T-helper 17 cell (primary cell): Measurements from ENCODE around the gene CENPC. TPM values are rescaled to one million over a fixed set of nuclear protein-coding genes. Genes with fewer than 3 reads are reported as not detected.
A peak's percentile ranks its signal among the peaks of the same experiment; 100 is the strongest.
"Not testable (repeated sequence)": the region's sequence is repeated elsewhere in the genome, so short reads cannot be mapped to it uniquely, and the experiment has no call there.

Source experiments
- ATAC-seq: fragments of 150-1000 bp; cut with Tn5 transposase; 2 replicates; pipeline ENCODE4 v1.10.0; 2021; ENCODE audit warnings: mild to moderate bottlenecking, moderate library complexity
- DNase-seq, 3 donors: peaks; one replicate each; pipeline versions ENCODE4 v3.0.0 to v3.0.0-alpha.2; 2020 to 2021
- H3K9me3 ChIP-seq: one replicate; pipeline ENCODE4 v1.7.0; 2013; ENCODE audit warnings: low read length, mild to moderate bottlenecking; ENCODE audit not compliant: control insufficient read depth, poor library complexity, severe bottlenecking
- H3K27ac Mint-ChIP-seq: one replicate; pipeline ENCODE4 v1.8.0; 2022; ENCODE audit warnings: mild to moderate bottlenecking, moderate library complexity, mixed read lengths
- H3K27me3 Mint-ChIP-seq: one replicate; pipeline ENCODE4 v1.8.0; 2022; ENCODE audit warnings: mixed read lengths
- H3K36me3 Mint-ChIP-seq: one replicate; pipeline ENCODE4 v1.8.0; 2022; ENCODE audit warnings: low read depth, mixed read lengths
- H3K4me1 Mint-ChIP-seq: one replicate; pipeline ENCODE4 v1.8.0; 2022; ENCODE audit warnings: mild to moderate bottlenecking, mixed read lengths
- H3K4me3 Mint-ChIP-seq: one replicate; pipeline ENCODE4 v1.8.0; 2022; ENCODE audit warnings: mild to moderate bottlenecking, moderate library complexity, mixed read lengths
- total RNA-seq, 4 donors: library from RNA in 2 of 4; stranded (reverse) in 2 of 4; gene quantifications; one replicate each; pipeline ENCODE4 v1.2.3 and lab custom pipeline; 2022 to 2026

The CENPC gene
- total RNA-seq, 2 donors from 2014 or later: 90.0 to 105 TPM

GRCh38 chr4:67571975-67572374 is 26.7 kb upstream of the CENPC start:
- peaks cover 10% of the 10 kb centered on the region for H3K4me1 Mint-ChIP-seq
- no peak for DNase-seq
- H3K4me3 Mint-ChIP-seq: no peak overlapping the region
- H3K36me3 Mint-ChIP-seq: no peaks in the 10 kb centered on the region
- H3K27me3 Mint-ChIP-seq: no peaks in the 10 kb centered on the region
- H3K9me3 ChIP-seq: no peaks in the 10 kb centered on the region
- no peak for ATAC-seq
- no peak overlapping the region for H3K27ac Mint-ChIP-seq

GRCh38 chr4:67570537-67570936 is 25.2 kb upstream of the CENPC start:
- no peaks in the 10 kb centered on the region for H3K9me3 ChIP-seq
- Mint-ChIP-seq H3K4me1 (peaks cover 5% of the 10 kb centered on the region), H3K27ac (no peak overlapping the region), H3K27me3 (no peaks in the 10 kb centered on the region), H3K4me3 (no peak overlapping the region), H3K36me3 (peaks cover 2% of the 10 kb centered on the region)
- no peak for DNase-seq
- ATAC-seq: no peak

GRCh38 chr4:67568820-67569219 is 23.5 kb upstream of the CENPC start:
- DNase-seq (no peak), ATAC-seq (no peak)
- Mint-ChIP-seq H3K4me1 (no peaks in the 10 kb centered on the region), H3K36me3 (peaks cover 2% of the 10 kb centered on the region), H3K27me3 (no peaks in the 10 kb centered on the region), H3K4me3 (no peak overlapping the region), H3K27ac (no peak overlapping the region)
- no peaks in the 10 kb centered on the region for H3K9me3 ChIP-seq

GRCh38 chr4:67566335-67566734 is 21.0 kb upstream of the CENPC start:
- no peak overlapping the region for H3K4me3 Mint-ChIP-seq
- H3K36me3 Mint-ChIP-seq: peaks cover 2% of the 10 kb centered on the region
- no peak overlapping the region for H3K27ac Mint-ChIP-seq
- ATAC-seq (no peak), DNase-seq (no peak)
- H3K9me3 ChIP-seq: no peaks in the 10 kb centered on the region
- H3K27me3 Mint-ChIP-seq: no peaks in the 10 kb centered on the region
- H3K4me1 Mint-ChIP-seq: no peaks in the 10 kb centered on the region

- H3K9me3 ChIP-seq: no peaks in the 10 kb centered on the region
- no peaks in the 10 kb centered on the region for H3K27me3 Mint-ChIP-seq
- no peak overlapping the region for H3K4me3 Mint-ChIP-seq
- H3K4me1 Mint-ChIP-seq: peaks cover 3% of the 10 kb centered on the region
- peaks cover 2% of the 10 kb centered on the region for H3K36me3 Mint-ChIP-seq
- DNase-seq (no peak), ATAC-seq (no peak)
- no peak overlapping the region for H3K27ac Mint-ChIP-seq
Measured at GRCh38 chr4:67565284-67565683, 20.0 kb upstream of the CENPC start.

- Mint-ChIP-seq H3K4me1 (peaks cover 8% of the 10 kb centered on the region), H3K36me3 (no peaks in the 10 kb centered on the region), H3K27me3 (peaks cover 13% of the 10 kb centered on the region), H3K27ac (no peak within 1 kb of the TSS), H3K4me3 (peak within 1 kb of the TSS; percentile 80)
- H3K9me3 ChIP-seq: no peaks in the 10 kb centered on the region
- ATAC-seq (peak; percentile 50), DNase-seq (no peak)
Measured at GRCh38 chr4:67558493-67558892, 13.2 kb upstream of the CENPC start, which contains the start of gene STAP1. Gene STAP1 (plus strand): TSS chr4:67558727. CDS start chr4:67558810, 83 bp downstream.

GRCh38 chr4:67556436-67556835 is 11.1 kb upstream of the CENPC start:
- no peaks in the 10 kb centered on the region for H3K9me3 ChIP-seq
- H3K4me3 Mint-ChIP-seq: no peak overlapping the region
- H3K27ac Mint-ChIP-seq: no peak overlapping the region
- DNase-seq (no peak), ATAC-seq (no peak)
- H3K4me1 Mint-ChIP-seq: peaks cover 9% of the 10 kb centered on the region
- peaks cover 13% of the 10 kb centered on the region for H3K27me3 Mint-ChIP-seq
- no peaks in the 10 kb centered on the region for H3K36me3 Mint-ChIP-seq

GRCh38 chr4:67555447-67555846 is 10.1 kb upstream of the CENPC start:
- H3K27me3 Mint-ChIP-seq: peaks cover 13% of the 10 kb centered on the region
- H3K4me3 Mint-ChIP-seq: no peak overlapping the region
- no peaks in the 10 kb centered on the region for H3K9me3 ChIP-seq
- H3K4me1 Mint-ChIP-seq: peaks cover 6% of the 10 kb centered on the region
- H3K27ac Mint-ChIP-seq: no peak overlapping the region
- H3K36me3 Mint-ChIP-seq: no peaks in the 10 kb centered on the region
- DNase-seq: no peak
- no peak for ATAC-seq

- Mint-ChIP-seq H3K27ac (no peak overlapping the region), H3K4me1 (peaks cover 6% of the 10 kb centered on the region), H3K27me3 (peaks cover 13% of the 10 kb centered on the region), H3K36me3 (no peaks in the 10 kb centered on the region), H3K4me3 (no peak overlapping the region)
- no peaks in the 10 kb centered on the region for H3K9me3 ChIP-seq
- ATAC-seq (no peak), DNase-seq (no peak)
Measured at GRCh38 chr4:67554096-67554495, 8.8 kb upstream of the CENPC start.

GRCh38 chr4:67552146-67552792 is 7.0 kb upstream of the CENPC start:
- not testable (repeated sequence) for ATAC-seq, H3K27ac Mint-ChIP-seq, H3K9me3 ChIP-seq, H3K4me1 Mint-ChIP-seq, H3K4me3 Mint-ChIP-seq, DNase-seq, H3K27me3 Mint-ChIP-seq, H3K36me3 Mint-ChIP-seq

GRCh38 chr4:67550857-67551256 is 5.6 kb upstream of the CENPC start:
- H3K9me3 ChIP-seq: no peaks in the 10 kb centered on the region
- Mint-ChIP-seq H3K4me1 (peaks cover 2% of the 10 kb centered on the region), H3K4me3 (no peak overlapping the region), H3K27ac (no peak overlapping the region), H3K36me3 (no peaks in the 10 kb centered on the region), H3K27me3 (no peaks in the 10 kb centered on the region)
- ATAC-seq (no peak), DNase-seq (no peak)

GRCh38 chr4:67550451-67550850 is 5.1 kb upstream of the CENPC start:
- no peak for DNase-seq
- Mint-ChIP-seq H3K4me1 (peaks cover 2% of the 10 kb centered on the region), H3K4me3 (no peak overlapping the region), H3K27ac (no peak overlapping the region), H3K36me3 (no peaks in the 10 kb centered on the region), H3K27me3 (no peaks in the 10 kb centered on the region)
- no peaks in the 10 kb centered on the region for H3K9me3 ChIP-seq
- ATAC-seq: no peak

- no peak for ATAC-seq
- no peak for DNase-seq
- H3K36me3 Mint-ChIP-seq: peaks cover 2% of the 10 kb centered on the region
- H3K27me3 Mint-ChIP-seq: no peaks in the 10 kb centered on the region
- H3K9me3 ChIP-seq: no peaks in the 10 kb centered on the region
- no peak overlapping the region for H3K4me3 Mint-ChIP-seq
- H3K4me1 Mint-ChIP-seq: peaks cover 6% of the 10 kb centered on the region
- no peak overlapping the region for H3K27ac Mint-ChIP-seq
Measured at GRCh38 chr4:67549123-67549522, 3.8 kb upstream of the CENPC start.

GRCh38 chr4:67546971-67547370 is 1.7 kb upstream of the CENPC start:
- DNase-seq: no peak
- Mint-ChIP-seq H3K4me1 (peaks cover 20% of the 10 kb centered on the region), H3K4me3 (peak overlapping the region; percentile 47), H3K36me3 (peaks cover 2% of the 10 kb centered on the region), H3K27ac (no peak overlapping the region), H3K27me3 (no peaks in the 10 kb centered on the region)
- no peaks in the 10 kb centered on the region for H3K9me3 ChIP-seq
- no peak for ATAC-seq
